Measurements from ENCODE around the gene RIMS3.

DNA sequence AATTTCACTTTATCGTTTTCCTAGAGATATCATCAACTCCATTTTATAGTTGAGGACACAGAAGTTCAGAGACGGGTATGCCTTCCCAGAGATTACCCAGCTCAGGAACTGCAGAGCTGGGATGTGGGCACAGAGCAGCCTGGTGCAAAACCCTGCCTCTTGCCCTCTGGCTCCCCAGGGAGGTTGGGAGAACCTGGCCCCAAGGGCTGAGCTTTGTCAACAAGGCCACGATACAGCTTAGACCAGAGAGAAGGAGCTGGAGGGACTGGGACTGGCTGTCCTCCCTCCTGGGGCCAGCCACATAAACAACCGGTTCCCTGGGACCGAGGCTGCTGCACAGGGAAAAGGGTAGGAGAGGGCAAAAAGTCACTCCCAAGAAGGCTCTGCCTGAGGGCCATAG, 3.8 kb downstream of the RIMS3 start:
- TF ChIP-seq EP300 (IDR thresholded peaks at IDR 0.05) (no peak), POLR2A (IDR thresholded peaks at IDR 0.05) (no peak)
- TF ChIP-seq, protein P1, sequence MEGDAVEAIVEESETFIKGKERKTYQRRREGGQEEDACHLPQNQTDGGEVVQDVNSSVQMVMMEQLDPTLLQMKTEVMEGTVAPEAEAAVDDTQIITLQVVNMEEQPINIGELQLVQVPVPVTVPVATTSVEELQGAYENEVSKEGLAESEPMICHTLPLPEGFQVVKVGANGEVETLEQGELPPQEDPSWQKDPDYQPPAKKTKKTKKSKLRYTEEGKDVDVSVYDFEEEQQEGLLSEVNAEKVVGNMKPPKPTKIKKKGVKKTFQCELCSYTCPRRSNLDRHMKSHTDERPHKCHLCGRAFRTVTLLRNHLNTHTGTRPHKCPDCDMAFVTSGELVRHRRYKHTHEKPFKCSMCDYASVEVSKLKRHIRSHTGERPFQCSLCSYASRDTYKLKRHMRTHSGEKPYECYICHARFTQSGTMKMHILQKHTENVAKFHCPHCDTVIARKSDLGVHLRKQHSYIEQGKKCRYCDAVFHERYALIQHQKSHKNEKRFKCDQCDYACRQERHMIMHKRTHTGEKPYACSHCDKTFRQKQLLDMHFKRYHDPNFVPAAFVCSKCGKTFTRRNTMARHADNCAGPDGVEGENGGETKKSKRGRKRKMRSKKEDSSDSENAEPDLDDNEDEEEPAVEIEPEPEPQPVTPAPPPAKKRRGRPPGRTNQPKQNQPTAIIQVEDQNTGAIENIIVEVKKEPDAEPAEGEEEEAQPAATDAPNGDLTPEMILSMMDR (IDR thresholded peaks at IDR 0.05), result no peak

Measured in sigmoid colon (tissue), 4 donors.